NOMO-1 treated with DMSO at 0.1 percent for 48 hours (cell line): ENCODE results near the gene ELOVL3.

Experiments
- DNase-seq: peaks from one replicate; lab custom pipeline; 2025; ENCODE audit not compliant: unreplicated experiment; lab: John Stamatoyannopoulos, UW

The ELOVL3 gene

GRCh38 chr10:102226542-102226870 is 407 bp downstream of the ELOVL3 start:
- DNase-seq, result no peak

- peak; percentile 89 for DNase-seq
Measured at GRCh38 chr10:102227050-102227449, 951 bp downstream of the ELOVL3 start.

- DNase-seq, result peak; percentile 67
Measured at GRCh38 chr10:102229810-102230263, 3.7 kb downstream of the ELOVL3 start.

- no peak for DNase-seq
Measured at GRCh38 chr10:102230264-102230860, 4.3 kb downstream of the ELOVL3 start.

GRCh38 chr10:102230861-102231356 is 4.8 kb downstream of the ELOVL3 start:
- DNase-seq, result no peak

- DNase-seq, result peak; percentile 18
Measured at GRCh38 chr10:102231357-102232318, 5.5 kb downstream of the ELOVL3 start.

- DNase-seq, result no peak
Measured at GRCh38 chr10:102233997-102234396, 7.9 kb downstream of the ELOVL3 start.

GRCh38 chr10:102234888-102235597 is 8.9 kb downstream of the ELOVL3 start:
- DNase-seq, result no peak

- DNase-seq, result no peak
Measured at GRCh38 chr10:102235598-102235920, 9.5 kb downstream of the ELOVL3 start.

GRCh38 chr10:102236006-102236405 is 9.9 kb downstream of the ELOVL3 start:
- DNase-seq, result no peak

- DNase-seq, result no peak
Measured at GRCh38 chr10:102237711-102238252, 11.7 kb downstream of the ELOVL3 start.

GRCh38 chr10:102240467-102241031 is 14.4 kb downstream of the ELOVL3 start:
- no peak for DNase-seq

GRCh38 chr10:102241032-102241443 is 14.9 kb downstream of the ELOVL3 start:
- no peak for DNase-seq

- DNase-seq, result peak; percentile 76
Measured at GRCh38 chr10:102241444-102242117, 15.5 kb downstream of the ELOVL3 start, which contains the start of gene PITX3. Gene PITX3, minus strand, starts transcription at chr10:102241512. Its CDS starts 9,432 bp downstream, at chr10:102232080.

GRCh38 chr10:102242118-102242485 is 16.0 kb downstream of the ELOVL3 start:
- DNase-seq, result no peak

- DNase-seq, result no peak
Measured at GRCh38 chr10:102243309-102243708, 17.2 kb downstream of the ELOVL3 start.

GRCh38 chr10:102245082-102245931 is 19.2 kb downstream of the ELOVL3 start, which contains the start of gene GBF1:
Gene GBF1, plus strand, starts transcription at chr10:102245532. Its CDS starts 13,407 bp downstream, at chr10:102258939.
- peak; percentile 100 for DNase-seq

- DNase-seq, result no peak
Measured at GRCh38 chr10:102245932-102246251, 19.8 kb downstream of the ELOVL3 start.

GRCh38 chr10:102246261-102246660 is 20.2 kb downstream of the ELOVL3 start:
- DNase-seq, result peak; percentile 8
